H1 (cell line): ENCODE measurements around the gene ITGB2. TPM values are rescaled to one million over a fixed set of nuclear protein-coding genes. Genes with fewer than 3 reads are reported as not detected.

Experiments
- CTCF ChIA-PET: fragments of 300-600 bp; sonication (Branson Sonifier 250); formaldehyde crosslinking; loops from one replicate; lab custom pipeline; 2021; ENCODE audit not compliant: partially characterized antibody; lab: Charles Lee
- POLR2A ChIA-PET: fragments of 300-600 bp; sonication (Branson Sonifier 250); formaldehyde crosslinking; loops from one replicate; lab custom pipeline; 2021; ENCODE audit warnings: inconsistent platforms; ENCODE audit not compliant: partially characterized antibody; lab: Charles Lee
- DNase-seq, 2 experiments: peaks; one replicate each; pipeline versions ENCODE4 v3.0.0 to v3.0.0-alpha.2; 2010 to 2022; ENCODE audit warnings: low spot score in 2 of 2, low read depth in 1 of 2, mixed read lengths in 1 of 2
- FAIRE-seq: peaks from 2 replicates; lab custom pipeline; 2011; peaks lifted over from hg19 to GRCh38; lab: Jason Lieb, UNC
- H2AFZ ChIP-seq: 2 replicates; pipeline ENCODE4 v1.8.1; 2012; ENCODE audit warnings: low read length, inconsistent platforms
- H2AK5ac ChIP-seq: 2 replicates; pipeline ENCODE4 v1.6.1; 2013; ENCODE audit warnings: low read depth, low read length
- H2BK120ac ChIP-seq: replicated peaks from 2 replicates; pipeline ENCODE3; 2013; ENCODE audit warnings: low read depth, low read length, inconsistent platforms
- H2BK12ac ChIP-seq: 2 replicates; pipeline ENCODE4 v1.6.1; 2013; ENCODE audit warnings: low read depth, low read length
- H2BK15ac ChIP-seq: 2 replicates; pipeline ENCODE4 v1.6.1; 2013; ENCODE audit warnings: low read length
- H2BK20ac ChIP-seq: 2 replicates; pipeline ENCODE4 v1.6.1; 2013; ENCODE audit warnings: low read length
- H2BK5ac ChIP-seq: 2 replicates; pipeline ENCODE4 v1.6.1; 2013; ENCODE audit warnings: low read depth, low read length
- H3K14ac ChIP-seq: 2 replicates; pipeline ENCODE4 v1.6.1; 2013; ENCODE audit warnings: inconsistent platforms; ENCODE audit not compliant: insufficient read length
- H3K18ac ChIP-seq: 2 replicates; pipeline ENCODE4 v1.6.1; 2013; ENCODE audit warnings: low read length; ENCODE audit errors: extremely low read depth
- H3K23ac ChIP-seq: 2 replicates; pipeline ENCODE4 v1.6.1; 2013; ENCODE audit warnings: inconsistent platforms; ENCODE audit not compliant: insufficient read length
- H3K23me2 ChIP-seq: 2 replicates; pipeline ENCODE4 v1.6.1; 2013; ENCODE audit warnings: low read depth, low read length
- H3K27ac ChIP-seq: 2 replicates; pipeline ENCODE4 v1.6.1; 2011; ENCODE audit warnings: low read depth, low read length, inconsistent platforms
- H3K27me3 ChIP-seq, 4 experiments: replicated peaks in 1 of 4; 1 replicate in 1 of 4; 2 replicates in 3 of 4; pipeline versions ENCODE4 v1.6.1 to v1.8.1; 2011 to 2013; ENCODE audit warnings: low read length in 3 of 4, mild to moderate bottlenecking in 3 of 4, inconsistent platforms in 2 of 4, mixed read lengths in 2 of 4, moderate library complexity in 1 of 4; ENCODE audit not compliant: control insufficient read depth in 3 of 4, insufficient read depth in 3 of 4; ENCODE audit errors: extremely low read depth in 1 of 4
- H3K36me3 ChIP-seq, 4 experiments: 2 replicates each; pipeline versions ENCODE4 v1.6.1 to v1.8.1; 2011 to 2013; ENCODE audit warnings: mild to moderate bottlenecking in 4 of 4, low read length in 3 of 4, moderate library complexity in 2 of 4, control low read depth in 1 of 4, inconsistent platforms in 1 of 4; ENCODE audit not compliant: insufficient read depth in 4 of 4, control insufficient read depth in 2 of 4
- H3K4ac ChIP-seq: replicated peaks from 2 replicates; pipeline ENCODE3; 2013; ENCODE audit warnings: low read length, low read depth, mixed read lengths, inconsistent platforms; ENCODE audit not compliant: insufficient read length
- H3K4me1 ChIP-seq, 4 experiments: replicated peaks in 1 of 4; 1 replicate in 1 of 4; 2 replicates in 3 of 4; pipeline versions ENCODE4 v1.6.1 to v1.8.1; 2011 to 2013; ENCODE audit warnings: low read length in 3 of 4, inconsistent platforms in 2 of 4, mixed read lengths in 1 of 4; ENCODE audit not compliant: insufficient read depth in 4 of 4, control insufficient read depth in 3 of 4
- H3K4me2 ChIP-seq, 2 experiments: 2 replicates each; pipeline versions ENCODE4 v1.6.1 to v1.8.1; 2011 to 2013; ENCODE audit warnings: low read depth in 2 of 2, low read length in 2 of 2, control low read depth in 1 of 2, inconsistent platforms in 1 of 2, mild to moderate bottlenecking in 1 of 2; ENCODE audit not compliant: insufficient read depth in 1 of 2
- H3K4me3 ChIP-seq, 4 experiments: fragments of 200-600, 300-600 bp in 1 of 4; sonication (generic), shearing (Covaris generic), sonication (Bioruptor Twin) in 1 of 4; 2 replicates each; pipeline versions ENCODE4 v1.5.1 to v1.8.1; 2011 to 2016; ENCODE audit warnings: low read length in 4 of 4, low read depth in 3 of 4, control low read depth in 2 of 4, inconsistent platforms in 2 of 4, mild to moderate bottlenecking in 2 of 4, mixed read lengths in 1 of 4, moderate library complexity in 1 of 4; ENCODE audit not compliant: insufficient read depth in 2 of 4; ENCODE audit errors: extremely low read depth in 1 of 4
- H3K56ac ChIP-seq: replicated peaks from 2 replicates; pipeline ENCODE3; 2013; ENCODE audit warnings: low read depth, mild to moderate bottlenecking, mixed read lengths, low read length, inconsistent platforms; ENCODE audit not compliant: insufficient read length
- H3K79me1 ChIP-seq: 2 replicates; pipeline ENCODE4 v1.6.1; 2013; ENCODE audit warnings: low read depth, low read length, control low read depth
- H3K79me2 ChIP-seq, 2 experiments: 2 replicates each; pipeline versions ENCODE4 v1.6.1 to v1.8.1; 2012 to 2013; ENCODE audit warnings: low read length in 2 of 2, mild to moderate bottlenecking in 2 of 2, inconsistent platforms in 1 of 2; ENCODE audit not compliant: insufficient read depth in 2 of 2, control insufficient read depth in 1 of 2
- H3K9ac ChIP-seq, 4 experiments: replicated peaks in 1 of 4; 1 replicate in 1 of 4; 2 replicates in 3 of 4; pipeline versions ENCODE4 v1.6.1 to v1.8.1; 2011 to 2013; ENCODE audit warnings: low read depth in 3 of 4, low read length in 3 of 4, control low read depth in 2 of 4, mild to moderate bottlenecking in 2 of 4, moderate library complexity in 2 of 4, inconsistent platforms in 1 of 4; ENCODE audit errors: extremely low read depth in 1 of 4
- H3K9me3 ChIP-seq, 2 experiments: 2 replicates each; pipeline versions ENCODE4 v1.6.1 to v1.8.1; 2012 to 2013; ENCODE audit warnings: mild to moderate bottlenecking in 2 of 2, moderate library complexity in 2 of 2, control low read depth in 1 of 2, inconsistent platforms in 1 of 2, low read depth in 1 of 2, low read length in 1 of 2, mixed read lengths in 1 of 2; ENCODE audit not compliant: insufficient read depth in 2 of 2
- H4K20me1 ChIP-seq, 2 experiments: replicated peaks in 1 of 2; 2 replicates each; pipeline versions ENCODE3 to v1.8.1; 2011 to 2013; ENCODE audit warnings: inconsistent platforms in 2 of 2, low read length in 2 of 2, mild to moderate bottlenecking in 1 of 2; ENCODE audit not compliant: insufficient read depth in 2 of 2, control insufficient read depth in 1 of 2
- H4K5ac ChIP-seq: 2 replicates; pipeline ENCODE4 v1.6.1; 2013; ENCODE audit warnings: low read length, low read depth, mixed read lengths, inconsistent platforms; ENCODE audit not compliant: insufficient read length
- H4K8ac ChIP-seq: 2 replicates; pipeline ENCODE4 v1.8.0; 2013; ENCODE audit warnings: mild to moderate bottlenecking, moderate library complexity, low read length, inconsistent platforms; ENCODE audit not compliant: insufficient read depth; ENCODE audit errors: extremely low read depth
- H4K91ac ChIP-seq: replicated peaks from 2 replicates; pipeline ENCODE3; 2013; ENCODE audit warnings: low read length, mixed read lengths, inconsistent platforms; ENCODE audit not compliant: insufficient read length
- PHF8 ChIP-seq: fragments of 200-600 bp; sonication (generic); conservative IDR thresholded peaks from 2 replicates; pipeline ENCODE4 v1.7.1; 2012; ENCODE audit warnings: low read depth, mild to moderate bottlenecking, inconsistent platforms, low read length, moderate library complexity
- TBP ChIP-seq: IDR thresholded peaks from 2 replicates; pipeline ENCODE4 v1.6.1; 2011; ENCODE audit warnings: low read depth, low read length, improper control_type of control experiment
- WGBS, 2 experiments: shearing (Covaris generic) in 1 of 2; methylation state at CpG; one replicate each; pipeline versions ENCODE4 v1.1.6 to v1.1.7; 2013 to 2015; ENCODE audit warnings: low lambda C conversion rate in 2 of 2, mixed read lengths in 2 of 2, inconsistent platforms in 1 of 2, low coverage in 1 of 2, missing lambda C conversion rate in 1 of 2; ENCODE audit not compliant: insufficient replicate concordance in 2 of 2, insufficient coverage in 1 of 2, insufficient read length in 1 of 2; ENCODE audit errors: extremely low coverage in 1 of 2, missing lambda C conversion rate in 1 of 2; 5-methylcytosine and 5-hydroxymethylcytosine counted together
- polyA plus RNA-seq, 7 experiments: library from polyadenylated mRNA; depleted of rRNA in 3 of 7; stranded (reverse) in 5 of 7; unstranded in 2 of 7; fragments of >200 nt in 5 of 7; fragments of 200-250 nt in 2 of 7; gene quantifications; 1 replicate in 5 of 7; 2 replicates in 1 of 7; 4 replicates in 1 of 7; pipeline versions ENCODE4 v1.2.1 to v1.2.3, GENCODE V29; 2011 to 2013; ENCODE audit warnings: missing spikeins in 2 of 7, mixed read lengths in 2 of 7
- total RNA-seq: library from RNA; stranded (reverse); fragmentation: NEBNext Ultra II Directional; extraction: Animal tissue kit (Norgen Biotek cat#: 25700); gene quantifications from 2 replicates; pipeline ENCODE4 v1.2.1, GENCODE V29; 2021

ITGB2 gene
- total and polyA plus RNA-seq, 2 of the 8 experiments (the other 6 are each of a cell fraction or from before 2014, with no cell fraction given): 0.24 to 0.63 TPM

DNA sequence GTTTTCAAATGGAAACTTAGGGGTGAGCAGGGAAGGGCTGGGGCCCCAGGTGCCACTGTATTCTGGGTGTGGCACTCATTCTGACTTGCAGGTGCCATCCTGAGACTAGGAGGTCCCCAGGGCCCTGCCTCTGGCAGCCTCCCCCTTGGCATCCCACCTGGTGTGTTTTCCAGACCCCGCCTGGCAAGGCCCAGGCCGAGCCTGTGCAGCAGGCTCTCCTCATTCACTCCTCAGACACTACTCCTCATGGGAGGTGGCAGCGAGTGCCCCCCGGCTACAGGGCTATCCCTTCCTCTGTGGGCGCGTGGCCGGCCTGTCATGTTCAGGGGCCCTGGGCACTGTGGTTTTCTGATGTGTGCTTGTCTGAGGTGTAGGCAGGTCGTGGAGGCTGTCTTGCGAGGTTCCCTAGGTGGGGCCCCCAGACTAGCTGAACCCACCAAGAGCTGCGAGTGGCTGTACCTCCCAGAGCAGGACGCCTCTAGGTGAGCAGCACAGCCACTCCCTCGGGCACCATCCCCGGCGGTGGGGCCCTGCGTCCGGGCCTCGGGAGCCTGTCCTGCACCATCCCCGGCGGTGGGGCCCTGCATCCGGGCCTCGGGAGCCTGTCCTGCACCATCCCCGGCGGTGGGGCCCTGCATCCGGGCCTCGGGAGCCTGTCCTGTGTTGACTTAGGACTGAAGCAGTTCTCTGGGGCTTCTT is 32.4 kb upstream of the ITGB2 start:
- Histone ChIP-seq H2AK5ac (no peak overlapping the region), H4K5ac (no peak overlapping the region), H2BK15ac (no peak overlapping the region), H3K4me1 (no peaks in the 10 kb centered on the region; a peak in 1 of 7 replicates), H3K56ac (no peak overlapping the region), H3K9ac (no peak overlapping the region), H3K4me3 (no peak overlapping the region), H2BK120ac (no peak overlapping the region), H2BK20ac (no peak overlapping the region), H4K91ac (no peak overlapping the region), H3K18ac (no peak overlapping the region), H3K79me1 (peaks cover 29% of the 10 kb centered on the region), H3K9me3 (no peaks in the 10 kb centered on the region), H3K36me3 (peaks cover 3 to 15% (median 9%) of the 10 kb centered on the region in 4 experiments; a peak in 5 of 8 replicates), H2BK12ac (no peak overlapping the region), H3K4me2 (no peak overlapping the region), H2BK5ac (no peak overlapping the region), H4K8ac (no peak overlapping the region; the same call in 1 of the 2 replicates), H3K23me2 (no peaks in the 10 kb centered on the region), H2AFZ (no peak overlapping the region), H3K4ac (no peak overlapping the region), H4K20me1 (peaks cover 24 to 64% of the 10 kb centered on the region in 2 experiments), H3K27ac (no peak overlapping the region), H3K14ac (no peak overlapping the region), H3K27me3 (no peaks in the 10 kb centered on the region), H3K23ac (no peak overlapping the region), H3K79me2 (peaks cover 5 to 70% of the 10 kb centered on the region in 2 experiments; a peak in 3 of 4 replicates)
- WGBS, 2 experiments: 84% methylated on average over 23 of the region's 25 CpGs; no CpG with 5 or more reads in 1 of the 2 experiments
- FAIRE-seq: no peak
- CTCF ChIA-PET: interaction anchor here (0.9 to 5.7 kb wide), 11 partner anchors 10 to 184 kb away, joined by 3 to 29 read pairs (median 3); no protein-coding TSS in a partner anchor
- POLR2A ChIA-PET: interaction anchor here (0.9 to 1.3 kb wide), 2 partner anchors 13 to 19 kb away, joined by 3 read pairs; partner anchors contain the start of gene SLX9
- TF ChIP-seq PHF8 (no peak), TBP (no peak)
- no peak for DNase-seq
